Measurements from ENCODE around the gene RASD1. TPM values are rescaled to one million over a fixed set of nuclear protein-coding genes. Genes with fewer than 3 reads are reported as not detected.

The RASD1 gene
- total RNA-seq, 2 experiments from 2014 or later, result 0.17 to 0.36 TPM

DNA sequence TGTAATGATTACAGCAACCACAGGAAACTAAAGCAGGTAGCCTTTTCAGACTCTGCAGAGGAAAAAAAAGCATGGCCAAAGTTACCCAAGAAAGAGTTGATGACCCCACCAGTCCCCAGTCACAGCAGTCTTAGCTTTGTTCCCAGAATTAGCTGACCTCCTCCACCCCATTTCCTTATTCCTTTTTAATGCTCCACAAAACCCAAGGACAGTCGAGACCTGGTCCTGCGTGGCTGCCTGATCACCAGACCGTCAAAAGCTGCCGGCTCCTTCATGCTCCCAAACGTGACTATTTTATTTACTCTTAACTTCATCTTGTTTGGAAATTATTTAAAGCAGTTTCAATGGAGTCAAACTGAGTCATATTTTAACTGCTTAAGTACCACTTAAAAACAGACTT is 48.1 kb downstream of the RASD1 start:
- H3K4me1 Mint-ChIP-seq (ENCODE audit: low read depth), result no peaks in the 10 kb centered on the region
- CTCF ChIA-PET, result no interaction called here
- DNase-seq, result no peak
- no peak overlapping the region for H3K27ac Mint-ChIP-seq
- H3K36me3 Mint-ChIP-seq (ENCODE audit: low read depth), result no peaks in the 10 kb centered on the region
- no peak overlapping the region for H3K4me3 Mint-ChIP-seq
- intact Hi-C loops (cut with micrococcal nuclease), result no loop called here
- no peaks in the 10 kb centered on the region for H3K27me3 Mint-ChIP-seq (ENCODE audit: low read depth)
- H3K9me3 Mint-ChIP-seq, result no peaks in the 10 kb centered on the region

DNA sequence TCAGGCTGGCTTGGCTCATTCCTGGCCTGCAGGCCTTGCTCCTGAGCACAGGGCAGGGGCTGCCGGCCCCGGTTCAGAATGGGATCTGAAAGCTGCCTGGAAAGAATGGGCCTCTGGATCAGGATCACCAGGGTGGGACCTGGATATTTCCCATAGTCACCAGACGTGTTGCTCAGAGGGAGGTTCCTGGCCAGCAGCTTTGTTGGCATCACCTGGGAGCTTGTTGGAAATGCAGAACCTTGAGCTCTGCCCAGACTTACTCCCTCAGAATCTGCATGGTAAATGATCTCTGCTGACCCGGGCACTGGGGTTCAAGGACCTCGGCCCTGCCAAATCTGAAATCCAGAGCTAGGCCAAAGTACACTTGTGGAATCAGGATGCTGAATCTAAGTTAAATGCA is 48.9 kb downstream of the RASD1 start:
- H3K4me3 Mint-ChIP-seq, result no peak overlapping the region
- H3K27me3 Mint-ChIP-seq (ENCODE audit: low read depth), result no peaks in the 10 kb centered on the region
- no peaks in the 10 kb centered on the region for H3K9me3 Mint-ChIP-seq
- intact Hi-C loops (cut with micrococcal nuclease), result no loop called here
- no peaks in the 10 kb centered on the region for H3K4me1 Mint-ChIP-seq (ENCODE audit: low read depth)
- no peak for DNase-seq
- no peak overlapping the region for H3K27ac Mint-ChIP-seq
- no peaks in the 10 kb centered on the region for H3K36me3 Mint-ChIP-seq (ENCODE audit: low read depth)
- CTCF ChIA-PET, result interaction anchor here (3.1 kb wide), 1 partner anchor 93 kb away, joined by 11 read pairs; no protein-coding TSS in a partner anchor

DNA sequence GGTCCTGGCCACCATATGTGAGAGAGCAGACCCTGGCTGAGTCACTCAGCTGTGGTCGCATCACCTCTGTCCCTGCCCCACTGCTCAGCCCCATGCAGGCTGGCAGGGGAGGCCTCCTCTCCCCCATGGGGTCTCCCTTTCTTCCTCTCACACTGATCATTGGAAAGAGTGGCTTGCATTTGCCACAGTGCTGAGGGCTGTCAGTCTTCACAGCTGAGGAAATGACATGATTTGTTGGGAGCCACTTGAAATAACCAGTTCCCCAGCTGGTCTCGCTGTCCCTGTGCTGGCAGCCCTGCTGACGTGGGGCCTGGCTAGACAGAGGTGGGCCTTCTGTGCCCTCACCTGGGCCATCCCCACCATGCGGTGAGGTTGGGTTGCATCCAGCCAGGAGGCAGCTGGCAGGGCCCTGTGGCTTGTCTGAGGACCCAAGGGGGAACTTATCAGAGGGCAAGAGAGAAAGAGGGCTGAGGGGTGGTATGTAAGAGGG is 49.5 kb downstream of the RASD1 start:
- intact Hi-C loops (cut with micrococcal nuclease), result no loop called here
- no peaks in the 10 kb centered on the region for H3K4me1 Mint-ChIP-seq (ENCODE audit: low read depth)
- H3K36me3 Mint-ChIP-seq (ENCODE audit: low read depth), result no peaks in the 10 kb centered on the region
- CTCF ChIA-PET, result interaction anchor here (3.1 kb wide), 1 partner anchor 92 kb away, joined by 11 read pairs; no protein-coding TSS in a partner anchor
- no peaks in the 10 kb centered on the region for H3K9me3 Mint-ChIP-seq
- H3K4me3 Mint-ChIP-seq, result no peak overlapping the region
- H3K27me3 Mint-ChIP-seq (ENCODE audit: low read depth), result no peaks in the 10 kb centered on the region
- no peak for DNase-seq
- H3K27ac Mint-ChIP-seq, result no peak overlapping the region

DNA sequence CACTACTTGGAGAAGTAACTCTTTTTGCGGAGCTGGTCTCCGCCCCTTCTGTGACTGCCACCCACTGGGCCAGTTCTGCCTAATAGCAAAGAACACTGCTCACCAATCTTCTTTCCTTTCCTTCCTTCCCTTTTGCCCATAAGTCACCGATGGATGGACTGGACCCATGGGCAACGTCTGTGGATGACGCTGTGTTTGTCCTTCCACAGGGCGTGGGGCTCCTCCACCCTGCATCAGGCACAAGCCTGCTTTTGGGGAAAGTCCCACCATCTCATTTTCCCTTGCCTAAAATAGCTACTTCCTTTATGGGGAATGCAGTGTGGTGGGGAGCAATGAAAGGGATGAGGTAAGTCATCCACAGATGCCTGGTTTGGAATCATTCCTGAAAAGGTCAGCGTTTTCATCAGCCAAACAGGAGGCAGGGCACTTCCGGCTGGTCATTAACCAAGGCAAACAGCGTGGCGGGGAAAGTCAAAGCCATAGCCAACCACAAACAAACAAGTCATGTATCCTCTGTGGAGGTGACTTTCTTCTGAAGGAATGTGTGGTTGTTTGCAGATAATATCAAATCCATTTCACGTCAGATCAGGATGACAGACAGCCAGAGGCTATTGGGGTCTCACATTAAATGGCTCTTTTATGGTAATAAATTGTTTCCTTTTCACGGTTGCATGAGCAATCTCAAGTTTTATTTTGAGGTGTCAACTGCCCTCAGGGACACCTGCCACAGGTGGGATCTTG is 50.1 kb downstream of the RASD1 start:
- DNase-seq, result no peak
- H3K27ac Mint-ChIP-seq, result no peak overlapping the region
- intact Hi-C loops (cut with micrococcal nuclease), result no loop called here
- H3K36me3 Mint-ChIP-seq (ENCODE audit: low read depth), result no peaks in the 10 kb centered on the region
- H3K4me3 Mint-ChIP-seq, result no peak overlapping the region
- no peaks in the 10 kb centered on the region for H3K4me1 Mint-ChIP-seq (ENCODE audit: low read depth)
- CTCF ChIA-PET, result interaction anchor here (1.0 to 3.1 kb wide), 2 partner anchors 91 to 167 kb away, joined by 5 to 11 read pairs; no protein-coding TSS in a partner anchor
- no peaks in the 10 kb centered on the region for H3K27me3 Mint-ChIP-seq (ENCODE audit: low read depth)
- no peaks in the 10 kb centered on the region for H3K9me3 Mint-ChIP-seq

DNA sequence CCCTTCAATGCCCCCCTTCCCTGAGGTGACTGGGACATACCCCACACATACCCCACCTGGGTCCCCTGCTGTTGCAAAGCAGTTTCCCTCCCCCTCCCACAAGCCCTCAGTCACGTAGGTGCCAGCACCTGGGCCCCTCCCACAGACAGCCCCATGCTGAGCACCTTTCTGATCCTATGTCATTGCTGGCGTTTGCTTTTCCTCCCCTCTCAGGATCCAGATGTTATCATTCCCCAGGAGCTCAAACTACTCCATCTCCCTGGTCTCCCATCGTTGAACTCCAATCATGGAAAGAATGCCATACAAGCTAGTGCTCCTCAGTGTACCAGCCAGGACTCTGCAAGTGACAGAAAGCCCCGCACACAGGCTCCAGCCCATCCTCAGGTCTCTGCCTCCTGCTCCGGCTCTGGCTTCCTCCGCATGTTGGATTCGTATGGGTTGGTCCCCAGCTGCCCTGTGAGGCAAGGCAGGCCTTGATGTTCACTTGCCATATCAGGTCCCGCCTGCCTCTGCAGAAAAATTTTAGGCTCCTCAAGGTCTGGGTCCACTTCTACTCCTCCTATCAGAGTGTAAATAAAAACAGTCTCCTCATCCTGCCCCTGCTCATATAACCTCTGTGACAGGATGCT is 50.8 kb downstream of the RASD1 start:
- intact Hi-C loops (cut with micrococcal nuclease), result no loop called here
- H3K36me3 Mint-ChIP-seq (ENCODE audit: low read depth), result no peaks in the 10 kb centered on the region

More for the DNA sequence above, 50.8 kb downstream of the RASD1 start:
- CTCF ChIA-PET, result interaction anchor here (0.6 to 3.1 kb wide), 3 partner anchors 38 to 168 kb away, joined by 4 to 11 read pairs (median 5); no protein-coding TSS in a partner anchor
- Mint-ChIP-seq H3K4me1 (ENCODE audit: low read depth) (no peaks in the 10 kb centered on the region), H3K9me3 (no peaks in the 10 kb centered on the region), H3K27me3 (ENCODE audit: low read depth) (no peaks in the 10 kb centered on the region), H3K27ac (no peak overlapping the region), H3K4me3 (no peak overlapping the region)
- DNase-seq, result no peak

Other genes with a start within 250 kb of the RASD1 start
- 100 to 1,000 TPM; 103 to 104 TPM for gene COPS3, start 215.1 kb downstream of the RASD1 start, total RNA-seq
- gene NT5M, start 193.0 kb downstream of the RASD1 start, total RNA-seq, result 1 to 10 TPM; 7.7 to 8.1 TPM
- 10 to 100 TPM; 13.2 to 14.4 TPM for gene MED9, start 19.4 kb downstream of the RASD1 start, total RNA-seq
- gene PEMT, start 95.3 kb upstream of the RASD1 start, total RNA-seq, result 10 to 100 TPM; 33.7 to 35.6 TPM
- 10 to 100 TPM in 1 of 2 experiments, 1 to 10 TPM in 1; 9.2 to 12.0 TPM for gene RAI1, start 185.1 kb upstream of the RASD1 start, total RNA-seq